Ammon's horn (tissue), 1 donor: Measurements from ENCODE around the gene CHPF2.

ENCODE experiments used
- DNase-seq: peaks from one replicate; pipeline ENCODE4 v3.0.0-alpha.2; 2016; ENCODE audit warnings: low spot score

CHPF2 gene

DNA sequence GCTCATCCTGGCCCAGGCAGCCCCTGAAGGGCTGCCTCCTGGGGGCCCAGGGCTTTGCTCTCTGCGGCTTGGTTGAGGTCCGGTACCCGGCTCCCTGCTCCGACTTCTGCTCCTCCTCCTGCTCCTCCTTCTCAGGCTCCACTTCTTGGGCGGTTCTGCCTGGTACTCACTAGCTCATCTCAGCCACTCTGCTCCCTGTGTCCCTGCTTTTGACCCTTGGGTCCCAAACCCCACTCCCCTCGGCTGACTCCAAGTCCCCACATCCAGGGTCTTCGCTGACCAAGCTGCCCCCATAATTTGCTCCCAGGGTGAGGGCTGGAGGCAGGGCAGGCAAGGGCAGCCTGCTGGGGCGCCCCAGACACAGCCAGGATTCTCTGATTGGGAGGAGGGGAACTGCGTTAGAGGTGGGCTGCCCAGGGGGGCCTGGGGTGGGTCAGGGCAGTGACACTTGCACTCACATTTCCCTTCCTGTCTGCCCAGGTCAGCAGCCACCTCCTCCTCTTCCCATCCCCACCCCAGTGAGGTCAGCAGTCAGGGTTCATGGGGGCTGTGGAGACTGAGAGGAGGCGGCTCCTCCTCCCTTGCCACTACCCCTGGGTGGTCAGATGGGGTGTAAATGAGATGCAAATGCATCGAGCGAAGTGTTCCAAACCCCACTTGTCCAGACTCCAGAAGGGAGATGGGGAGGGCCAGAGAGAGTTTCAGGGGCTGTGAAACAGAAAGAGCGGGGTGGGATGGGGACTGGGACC lies 14.0 kb downstream of the CHPF2 start:
- DNase-seq, result no peak

DNA sequence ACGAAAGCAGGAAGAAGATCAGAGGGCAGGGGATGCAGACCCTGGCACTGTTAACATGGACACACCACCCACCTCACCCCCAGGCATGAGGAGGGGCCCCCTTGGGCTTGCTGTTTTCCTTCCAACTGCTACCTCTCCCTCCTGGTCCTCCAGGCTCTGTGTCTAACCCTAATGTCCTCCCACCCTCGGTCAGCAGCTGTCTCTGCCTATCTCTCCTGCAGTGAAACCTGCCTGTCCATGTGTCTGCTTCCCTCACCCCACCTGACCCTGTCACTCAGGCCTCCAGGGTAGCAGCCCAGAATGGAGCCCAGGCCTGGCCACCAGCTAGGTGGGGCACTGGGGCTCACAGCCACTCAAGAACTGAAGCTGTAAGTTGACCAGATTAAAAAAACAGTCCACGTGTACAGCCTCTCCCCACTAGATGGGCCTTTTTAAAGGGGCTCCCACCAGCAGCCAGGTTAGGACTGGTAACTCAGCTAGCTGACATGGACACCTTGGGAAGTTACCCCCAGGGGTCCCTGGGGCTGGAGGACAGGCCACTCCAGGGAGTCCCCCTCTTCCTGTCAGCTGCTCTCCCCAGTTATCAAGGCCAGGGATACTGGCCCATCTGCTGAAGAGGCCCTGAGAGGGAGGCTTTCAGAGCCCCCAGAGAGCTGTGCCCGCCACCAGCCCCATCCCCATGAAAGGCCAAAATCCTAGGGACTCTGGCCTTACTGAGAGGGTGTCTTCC lies 14.7 kb downstream of the CHPF2 start:
- no peak for DNase-seq

GRCh38 chr7:151247611-151248345 lies 15.5 kb downstream of the CHPF2 start:
- DNase-seq, result no peak

- peak; percentile 66 for DNase-seq
Measured at GRCh38 chr7:151248346-151249033, 16.2 kb downstream of the CHPF2 start, which contains the start of gene SMARCD3. Gene SMARCD3 (minus strand): TSS chr7:151248694. CDS start chr7:151248562, 132 bp downstream.

GRCh38 chr7:151249034-151249731 lies 16.9 kb downstream of the CHPF2 start:
- peak; percentile 71 for DNase-seq

DNA sequence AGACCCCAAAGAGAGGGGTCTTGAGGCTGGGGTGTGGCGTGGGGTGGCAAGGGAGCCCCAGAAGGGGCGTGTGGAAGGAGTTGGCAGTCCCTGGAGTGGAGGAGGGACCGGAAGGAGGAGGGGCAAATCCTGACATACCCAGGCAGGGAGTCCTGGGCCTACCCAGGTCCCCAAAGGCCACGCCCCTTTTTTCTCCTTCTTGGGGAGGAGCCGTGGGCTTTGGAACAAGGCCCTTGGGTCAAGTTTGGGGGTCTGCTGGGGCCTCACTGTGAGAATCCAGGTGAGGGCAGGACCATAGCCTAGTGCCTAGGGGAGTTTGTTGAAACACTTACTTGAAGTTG lies 17.4 kb downstream of the CHPF2 start:
- DNase-seq, result peak; percentile 50

DNA sequence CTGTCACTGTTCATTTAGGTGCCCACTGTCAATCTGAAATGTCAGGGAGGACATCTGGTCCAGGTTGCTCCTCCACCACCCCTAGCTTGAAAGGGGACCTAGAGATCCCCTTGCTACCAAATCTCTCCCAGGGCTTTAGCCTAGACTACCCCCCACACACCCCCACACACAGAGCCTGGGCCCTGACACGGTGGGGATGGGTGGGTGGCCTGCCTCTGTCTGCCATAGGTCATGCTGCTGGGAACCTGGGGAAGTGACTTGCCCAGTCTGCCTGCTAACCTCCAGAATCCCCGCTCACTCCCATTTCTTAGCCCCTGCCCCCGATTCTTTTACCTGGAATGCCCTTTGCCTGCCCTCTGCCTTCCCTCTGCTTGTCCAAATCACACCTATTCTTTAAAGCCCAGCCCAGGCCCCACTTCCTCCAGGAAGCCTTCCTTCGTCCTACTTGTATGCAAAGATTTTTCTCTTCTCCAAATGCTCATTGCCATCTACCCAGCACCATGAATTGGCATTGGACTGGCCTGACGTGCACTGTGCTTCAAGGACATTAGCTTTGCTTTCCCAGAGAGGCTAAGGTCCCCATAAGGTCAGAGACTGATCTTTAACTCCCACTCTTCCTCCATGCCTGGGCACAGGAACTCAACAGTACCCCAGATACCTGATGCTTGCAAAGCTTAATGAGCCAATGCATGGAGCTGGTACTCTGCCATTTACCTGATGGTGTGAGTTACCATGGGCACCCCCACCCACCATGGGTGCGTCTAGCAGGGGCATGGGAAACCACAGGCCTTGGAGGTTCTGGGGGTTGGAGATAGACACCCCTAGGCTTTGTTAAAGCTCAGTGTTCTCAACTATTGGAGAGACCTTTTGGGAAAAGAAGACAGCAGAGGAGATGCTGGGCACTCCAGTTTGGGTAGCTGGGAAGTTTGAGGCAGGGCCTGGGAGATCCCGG lies 18.2 kb downstream of the CHPF2 start:
- DNase-seq, result no peak

GRCh38 chr7:151251328-151251688 lies 19.0 kb downstream of the CHPF2 start:
- DNase-seq, result no peak

DNA sequence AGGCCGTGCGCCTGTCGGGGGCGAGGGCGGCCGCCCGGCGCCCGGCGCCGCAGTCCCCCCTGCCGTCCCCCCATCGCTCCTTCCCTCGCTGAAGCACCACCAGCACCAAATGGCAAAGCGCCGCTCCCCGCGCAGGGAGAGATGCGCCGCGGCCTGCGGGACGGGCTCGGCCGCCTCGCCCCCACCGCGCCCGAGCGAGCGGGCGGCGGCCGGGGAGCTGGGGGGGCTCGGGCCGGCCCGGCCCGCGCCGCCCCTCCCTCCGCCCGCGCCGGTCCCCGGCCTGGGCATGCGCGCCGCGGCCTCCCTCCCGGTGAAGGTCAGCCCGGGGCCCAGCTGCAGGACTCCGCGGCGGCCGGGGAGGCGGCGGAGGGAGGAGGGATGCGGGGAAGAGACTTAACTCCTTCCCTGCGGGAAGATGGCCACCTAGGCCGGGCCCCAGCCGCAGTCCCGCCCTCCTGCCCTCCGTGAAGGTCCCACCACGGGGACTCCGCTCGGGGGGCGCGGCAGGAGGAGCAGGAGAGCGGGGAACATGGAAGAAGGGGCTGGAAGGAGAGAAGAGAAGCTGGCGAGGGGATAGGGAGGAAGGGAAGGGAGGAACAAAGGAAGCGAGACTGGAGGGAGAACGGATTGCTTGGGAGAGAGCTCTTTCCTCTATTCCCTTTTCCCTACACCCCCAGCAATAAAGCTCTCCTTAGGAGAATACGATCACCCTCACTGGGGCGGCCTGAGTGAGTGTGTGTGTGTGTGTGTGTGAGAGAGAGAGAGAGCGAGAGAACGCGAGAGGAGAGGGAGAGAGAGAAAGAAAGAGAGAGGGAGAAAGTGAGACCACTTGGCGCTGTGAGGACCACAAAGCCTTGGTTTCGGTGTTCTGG lies 19.6 kb downstream of the CHPF2 start:
- DNase-seq, result peak; percentile 79

DNA sequence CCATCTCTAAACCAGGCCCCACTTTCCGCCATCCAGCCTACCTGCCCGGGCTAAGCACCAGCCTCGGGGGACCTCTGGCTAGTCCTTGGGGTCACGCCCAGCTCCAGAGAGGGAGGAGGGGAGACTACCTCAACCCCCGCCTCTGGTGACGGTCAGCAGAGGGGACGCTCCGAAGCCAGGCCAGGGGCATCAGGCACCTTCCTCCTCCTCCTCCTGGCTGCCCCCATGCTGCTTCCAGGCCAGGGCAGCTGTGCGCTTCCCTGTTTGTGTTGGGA lies 20.2 kb downstream of the CHPF2 start:
- DNase-seq, result no peak

DNA sequence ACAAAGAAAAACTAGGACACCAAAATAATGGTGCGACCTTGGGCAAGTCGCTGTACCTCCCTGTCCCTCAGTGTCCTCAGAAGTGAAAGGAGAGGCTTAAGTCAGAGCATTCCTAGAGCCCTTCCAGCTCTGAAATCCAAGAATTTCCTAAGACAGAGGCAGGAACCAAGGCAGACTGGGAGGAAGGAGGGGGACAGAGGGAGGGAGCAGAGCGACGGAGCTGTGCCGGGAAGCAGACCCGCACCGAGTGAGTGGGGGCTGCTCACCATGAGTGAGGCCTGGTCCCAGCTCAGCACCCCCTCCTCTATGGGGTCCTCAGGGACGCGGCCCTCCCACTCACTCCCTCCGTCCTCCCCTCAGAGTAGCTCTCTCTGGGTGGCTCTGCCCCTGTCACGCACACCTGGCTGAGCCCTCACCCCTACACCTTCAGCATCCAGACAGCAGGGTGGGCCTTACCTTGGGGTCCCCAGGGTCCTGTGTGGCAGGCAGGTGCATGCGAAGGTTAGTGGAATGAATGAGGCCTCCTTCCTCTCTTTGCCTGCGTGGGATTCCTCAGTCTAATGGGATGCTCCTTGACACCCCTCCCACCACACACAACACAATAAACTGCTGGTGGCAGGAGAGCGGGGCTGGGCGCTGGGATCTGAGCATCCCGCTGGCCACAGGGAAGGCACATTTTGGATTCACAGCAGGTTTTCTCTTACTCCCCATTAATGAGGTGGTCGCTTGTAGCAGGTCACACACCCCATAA lies 20.9 kb downstream of the CHPF2 start:
- no peak for DNase-seq

DNA sequence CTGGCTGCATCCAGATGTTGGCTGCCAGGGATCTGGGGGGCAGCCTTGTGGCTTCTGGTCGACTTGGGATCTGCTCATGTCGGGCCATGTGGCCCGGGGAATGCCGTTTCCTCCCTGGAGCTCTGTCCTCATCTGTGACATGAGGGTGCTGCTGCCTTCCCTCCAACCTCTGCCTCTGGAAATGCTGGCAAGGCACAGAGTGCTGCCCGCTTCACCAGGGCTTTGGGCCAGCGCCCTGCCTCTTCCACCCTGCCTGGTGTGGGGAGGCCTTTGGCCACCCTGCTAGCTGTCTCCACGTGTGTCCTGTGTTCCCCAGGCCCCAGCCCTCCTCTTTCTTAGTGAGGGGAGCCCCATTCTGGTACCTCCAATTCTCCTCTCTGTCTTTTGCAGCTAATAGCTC lies 22.0 kb downstream of the CHPF2 start:
- no peak for DNase-seq

- DNase-seq, result no peak
Measured at GRCh38 chr7:151254851-151255250, 22.6 kb downstream of the CHPF2 start.

DNA sequence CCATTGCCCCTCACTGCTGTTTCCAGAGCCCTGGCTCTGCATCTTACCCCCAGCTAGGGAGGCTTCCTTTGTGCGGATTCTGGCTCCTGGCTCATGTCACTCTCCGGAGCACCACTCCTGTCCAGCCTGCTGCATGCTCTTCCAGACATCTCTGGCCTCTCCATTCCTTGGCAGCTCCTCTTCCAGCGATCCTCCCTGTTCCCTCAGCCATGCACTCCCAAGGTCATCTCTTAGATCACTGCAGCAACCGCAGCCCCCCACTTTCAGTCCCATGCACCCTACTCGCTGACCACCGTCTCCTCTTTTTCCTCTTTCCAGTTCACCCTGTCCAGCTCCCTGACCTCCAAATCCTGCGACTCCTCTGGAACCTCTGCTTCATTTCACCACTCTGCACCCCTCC lies 23.1 kb downstream of the CHPF2 start:
- DNase-seq, result no peak

- no peak for DNase-seq
Measured at GRCh38 chr7:151256410-151257045, 24.2 kb downstream of the CHPF2 start.

DNA sequence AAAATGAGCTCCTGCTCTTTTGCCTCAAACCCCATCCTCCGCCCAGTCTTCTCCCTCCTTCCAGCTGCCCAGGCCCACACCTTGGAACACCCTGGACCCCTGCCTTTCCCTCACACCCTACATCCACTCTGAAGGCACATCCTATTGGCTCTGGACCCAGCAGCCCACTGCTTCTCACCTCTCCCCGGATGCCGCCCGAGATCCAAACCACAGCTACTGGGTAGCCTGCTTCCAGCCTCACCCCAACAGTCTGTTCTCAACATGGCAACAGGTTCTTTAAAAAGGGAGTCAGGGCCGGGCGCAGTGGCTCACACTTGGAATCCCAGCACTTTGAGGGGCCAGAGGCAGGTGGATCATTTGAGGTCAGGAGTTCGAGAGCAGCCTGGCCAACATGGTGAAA lies 25.7 kb downstream of the CHPF2 start:
- no peak for DNase-seq

DNA sequence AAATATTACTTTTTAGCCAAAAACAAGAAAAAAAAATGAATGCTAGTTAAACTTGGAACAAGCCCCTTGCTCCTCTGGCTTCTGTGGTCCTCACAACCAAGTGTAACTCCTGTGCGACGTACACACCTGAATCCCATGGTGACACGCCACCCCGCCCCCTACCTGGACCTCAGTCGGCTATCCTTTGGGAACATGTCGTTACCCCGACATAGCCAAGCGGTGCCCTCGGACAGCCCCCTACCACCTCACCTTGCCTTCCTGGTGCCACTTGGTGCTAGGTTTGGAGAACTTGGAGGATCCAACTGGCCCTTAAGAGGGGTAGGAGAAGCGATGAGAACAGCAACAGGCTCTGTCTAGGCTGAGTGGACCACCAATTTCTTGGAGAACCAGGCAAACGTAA lies 28.2 kb downstream of the CHPF2 start:
- DNase-seq, result no peak

DNA sequence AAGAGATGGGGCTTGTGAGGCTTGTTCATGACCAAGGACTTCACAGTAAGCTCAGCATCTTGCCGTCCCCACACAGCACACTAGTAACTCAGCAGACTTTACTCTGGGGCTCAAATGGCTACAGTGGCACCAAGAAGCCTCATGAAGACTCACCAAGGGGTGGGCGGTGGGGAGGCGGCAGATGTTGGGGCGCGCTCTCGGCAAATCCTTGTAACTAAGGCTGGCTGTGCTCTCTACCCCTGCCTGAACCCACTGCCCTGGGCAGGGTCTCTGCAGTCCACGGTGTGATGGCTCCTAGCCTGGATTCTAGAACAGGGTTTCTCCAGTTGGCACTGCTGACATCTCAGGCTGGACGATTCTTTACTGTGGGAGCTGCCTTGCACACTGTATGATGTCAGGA lies 28.6 kb downstream of the CHPF2 start:
- no peak for DNase-seq

- no peak for DNase-seq
Measured at GRCh38 chr7:151261529-151261928, 29.2 kb downstream of the CHPF2 start.
